ENCODE measurements around the gene MED12L.

The MED12L gene

GRCh38 chr3:151289445-151289844, 204.0 kb downstream of the MED12L start:
- Histone ChIP-seq H3K27me3 (ENCODE audit: control insufficient read depth, insufficient read depth, low read length) (no peaks in the 10 kb centered on the region), H3K9me3 (ENCODE audit: control insufficient read depth, low read length) (no peaks in the 10 kb centered on the region), H3K4me2 (ENCODE audit: low read length) (no peak overlapping the region), H3K36me3 (ENCODE audit: control insufficient read depth, insufficient read depth, low read length) (no peaks in the 10 kb centered on the region), H3K79me2 (no peaks in the 10 kb centered on the region), H3K4me1 (no peaks in the 10 kb centered on the region), H2AFZ (no peak overlapping the region), H3K4me3 (ENCODE audit: low read depth, low read length) (no peak overlapping the region), H3K27ac (no peak overlapping the region), H3K9ac (no peak overlapping the region)
- TF ChIP-seq CTCF (IDR thresholded peaks at IDR 0.05), result no peak

- Histone ChIP-seq H3K36me3 (ENCODE audit: control insufficient read depth, insufficient read depth, low read length) (no peaks in the 10 kb centered on the region), H3K4me3 (ENCODE audit: low read depth, low read length) (no peak overlapping the region), H3K9me3 (ENCODE audit: control insufficient read depth, low read length) (no peaks in the 10 kb centered on the region), H2AFZ (no peak overlapping the region), H3K79me2 (no peaks in the 10 kb centered on the region), H3K27ac (no peak overlapping the region), H3K27me3 (ENCODE audit: control insufficient read depth, insufficient read depth, low read length) (no peaks in the 10 kb centered on the region), H3K9ac (no peak overlapping the region), H3K4me1 (no peaks in the 10 kb centered on the region), H3K4me2 (ENCODE audit: low read length) (no peak overlapping the region)
- peak; percentile 29 for TF ChIP-seq CTCF (IDR thresholded peaks at IDR 0.05)
Observed at GRCh38 chr3:151290673-151291072, 205.2 kb downstream of the MED12L start.

GRCh38 chr3:151293127-151293526, 207.7 kb downstream of the MED12L start:
- Histone ChIP-seq H2AFZ (no peak overlapping the region), H3K9ac (no peak overlapping the region), H3K27me3 (ENCODE audit: control insufficient read depth, insufficient read depth, low read length) (no peaks in the 10 kb centered on the region), H3K4me1 (no peaks in the 10 kb centered on the region), H3K79me2 (no peaks in the 10 kb centered on the region), H3K9me3 (ENCODE audit: control insufficient read depth, low read length) (no peaks in the 10 kb centered on the region), H3K4me3 (ENCODE audit: low read depth, low read length) (no peak overlapping the region), H3K36me3 (ENCODE audit: control insufficient read depth, insufficient read depth, low read length) (no peaks in the 10 kb centered on the region), H3K27ac (no peak overlapping the region), H3K4me2 (ENCODE audit: low read length) (no peak overlapping the region)
- no peak for TF ChIP-seq CTCF (IDR thresholded peaks at IDR 0.05)

GRCh38 chr3:151296226-151296625, 210.8 kb downstream of the MED12L start:
- Histone ChIP-seq H3K9me3 (ENCODE audit: control insufficient read depth, low read length) (no peaks in the 10 kb centered on the region), H3K9ac (no peak overlapping the region), H3K36me3 (ENCODE audit: control insufficient read depth, insufficient read depth, low read length) (no peaks in the 10 kb centered on the region), H3K79me2 (no peaks in the 10 kb centered on the region), H2AFZ (no peak overlapping the region), H3K27ac (no peak overlapping the region), H3K27me3 (ENCODE audit: control insufficient read depth, insufficient read depth, low read length) (no peaks in the 10 kb centered on the region), H3K4me2 (ENCODE audit: low read length) (no peak overlapping the region), H3K4me3 (ENCODE audit: low read depth, low read length) (no peak overlapping the region), H3K4me1 (no peaks in the 10 kb centered on the region)
- TF ChIP-seq CTCF (IDR thresholded peaks at IDR 0.05), result no peak

GRCh38 chr3:151297429-151297828, 212.0 kb downstream of the MED12L start:
- Histone ChIP-seq H3K9me3 (ENCODE audit: control insufficient read depth, low read length) (no peaks in the 10 kb centered on the region), H3K9ac (no peak overlapping the region), H2AFZ (no peak overlapping the region), H3K4me2 (ENCODE audit: low read length) (no peak overlapping the region), H3K4me3 (ENCODE audit: low read depth, low read length) (no peak overlapping the region), H3K36me3 (ENCODE audit: control insufficient read depth, insufficient read depth, low read length) (no peaks in the 10 kb centered on the region), H3K27ac (no peak overlapping the region), H3K79me2 (no peaks in the 10 kb centered on the region), H3K4me1 (no peaks in the 10 kb centered on the region), H3K27me3 (ENCODE audit: control insufficient read depth, insufficient read depth, low read length) (no peaks in the 10 kb centered on the region)
- no peak for TF ChIP-seq CTCF (IDR thresholded peaks at IDR 0.05)
